GM12801 (cell line): Measurements from ENCODE around the gene SPTBN2.

Source experiments
- TF ChIP-seq, protein P1 (sequence below): IDR thresholded peaks from one replicate; pipeline ENCODE4 v1.5.1; 2011; ENCODE audit warnings: control low read depth; ENCODE audit not compliant: insufficient read length; ENCODE audit errors: extremely low read depth

Gene SPTBN2

DNA sequence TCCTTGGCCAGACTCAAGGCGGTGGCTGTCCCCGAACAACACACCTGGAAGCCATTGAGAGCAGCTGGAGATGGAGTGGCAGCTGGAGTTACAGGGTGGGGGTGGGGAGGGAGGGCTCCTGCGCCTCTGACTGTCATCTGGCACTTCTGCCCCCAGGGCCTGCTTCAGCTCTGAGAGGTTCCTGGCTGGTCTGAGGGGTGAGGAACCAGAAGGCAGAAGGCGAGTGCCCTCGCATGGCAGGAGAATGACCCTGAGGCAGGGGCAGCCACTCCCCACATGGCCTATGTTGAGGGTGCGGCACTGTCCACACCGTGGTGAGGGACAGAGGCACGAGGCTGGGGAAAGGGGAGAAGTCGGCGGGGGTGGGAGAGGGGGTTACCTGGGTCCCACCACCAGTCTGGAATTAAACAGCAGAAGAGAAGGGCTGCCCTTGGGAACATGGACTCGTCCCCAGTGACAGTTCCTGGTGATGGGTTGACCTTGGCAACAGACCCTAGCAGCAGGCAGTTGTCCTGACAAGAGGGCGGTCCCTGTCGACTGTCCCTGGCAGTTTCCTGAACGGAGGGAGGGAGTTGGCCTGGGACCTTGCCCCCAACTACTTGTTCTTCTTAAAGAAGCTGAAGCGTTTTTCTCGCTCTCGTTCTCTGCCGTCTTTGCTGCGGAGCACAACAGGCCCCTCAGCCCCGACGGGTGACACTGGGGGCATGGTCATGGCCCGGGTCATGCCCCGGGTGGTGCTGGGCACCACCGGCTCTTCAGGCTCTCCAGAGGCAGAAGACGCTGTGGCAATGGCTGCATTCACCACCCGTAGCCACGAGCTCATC, 43.5 kb downstream of the SPTBN2 start:
- TF ChIP-seq, protein P1, sequence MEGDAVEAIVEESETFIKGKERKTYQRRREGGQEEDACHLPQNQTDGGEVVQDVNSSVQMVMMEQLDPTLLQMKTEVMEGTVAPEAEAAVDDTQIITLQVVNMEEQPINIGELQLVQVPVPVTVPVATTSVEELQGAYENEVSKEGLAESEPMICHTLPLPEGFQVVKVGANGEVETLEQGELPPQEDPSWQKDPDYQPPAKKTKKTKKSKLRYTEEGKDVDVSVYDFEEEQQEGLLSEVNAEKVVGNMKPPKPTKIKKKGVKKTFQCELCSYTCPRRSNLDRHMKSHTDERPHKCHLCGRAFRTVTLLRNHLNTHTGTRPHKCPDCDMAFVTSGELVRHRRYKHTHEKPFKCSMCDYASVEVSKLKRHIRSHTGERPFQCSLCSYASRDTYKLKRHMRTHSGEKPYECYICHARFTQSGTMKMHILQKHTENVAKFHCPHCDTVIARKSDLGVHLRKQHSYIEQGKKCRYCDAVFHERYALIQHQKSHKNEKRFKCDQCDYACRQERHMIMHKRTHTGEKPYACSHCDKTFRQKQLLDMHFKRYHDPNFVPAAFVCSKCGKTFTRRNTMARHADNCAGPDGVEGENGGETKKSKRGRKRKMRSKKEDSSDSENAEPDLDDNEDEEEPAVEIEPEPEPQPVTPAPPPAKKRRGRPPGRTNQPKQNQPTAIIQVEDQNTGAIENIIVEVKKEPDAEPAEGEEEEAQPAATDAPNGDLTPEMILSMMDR: no peak

DNA sequence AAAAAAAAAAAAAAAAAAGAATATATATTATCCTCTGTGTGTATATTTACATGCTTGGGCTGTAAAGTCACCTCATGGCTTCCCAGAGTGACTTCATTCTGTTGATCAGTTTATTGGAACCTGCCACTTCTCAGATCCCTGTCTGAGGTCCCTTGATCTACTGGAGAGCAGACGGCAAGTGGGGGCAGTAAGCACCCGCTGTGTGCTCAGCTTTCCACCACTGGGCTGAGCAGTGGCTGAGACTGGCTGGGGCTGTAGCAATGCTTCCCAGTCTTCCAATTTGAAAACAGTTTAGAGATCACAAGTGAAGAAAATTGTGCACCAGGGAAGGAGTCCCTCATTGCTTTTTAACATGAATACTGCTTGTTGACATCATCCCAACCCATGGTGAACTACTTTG, 44.4 kb downstream of the SPTBN2 start:
- TF ChIP-seq, protein P1: no peak

DNA sequence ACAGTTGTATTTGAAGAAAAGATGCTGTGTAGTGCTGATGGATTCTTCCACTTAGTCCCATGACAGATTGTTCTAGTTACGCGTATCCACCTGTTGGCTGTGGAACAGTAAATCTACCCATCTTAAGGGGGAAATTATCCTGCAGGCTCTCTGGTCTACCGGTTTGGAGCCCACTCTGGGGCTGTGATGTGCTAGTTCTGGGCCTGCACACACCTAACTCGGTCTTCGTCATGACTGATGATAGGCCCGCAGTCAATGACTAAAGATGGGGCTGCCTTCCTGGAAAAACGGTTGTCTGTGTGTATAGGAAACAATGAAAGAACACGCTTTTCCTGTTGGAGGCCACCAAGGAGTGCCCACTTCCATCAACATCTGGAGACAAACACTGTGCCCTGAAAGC, 45.1 kb downstream of the SPTBN2 start:
- TF ChIP-seq, protein P1: no peak

DNA sequence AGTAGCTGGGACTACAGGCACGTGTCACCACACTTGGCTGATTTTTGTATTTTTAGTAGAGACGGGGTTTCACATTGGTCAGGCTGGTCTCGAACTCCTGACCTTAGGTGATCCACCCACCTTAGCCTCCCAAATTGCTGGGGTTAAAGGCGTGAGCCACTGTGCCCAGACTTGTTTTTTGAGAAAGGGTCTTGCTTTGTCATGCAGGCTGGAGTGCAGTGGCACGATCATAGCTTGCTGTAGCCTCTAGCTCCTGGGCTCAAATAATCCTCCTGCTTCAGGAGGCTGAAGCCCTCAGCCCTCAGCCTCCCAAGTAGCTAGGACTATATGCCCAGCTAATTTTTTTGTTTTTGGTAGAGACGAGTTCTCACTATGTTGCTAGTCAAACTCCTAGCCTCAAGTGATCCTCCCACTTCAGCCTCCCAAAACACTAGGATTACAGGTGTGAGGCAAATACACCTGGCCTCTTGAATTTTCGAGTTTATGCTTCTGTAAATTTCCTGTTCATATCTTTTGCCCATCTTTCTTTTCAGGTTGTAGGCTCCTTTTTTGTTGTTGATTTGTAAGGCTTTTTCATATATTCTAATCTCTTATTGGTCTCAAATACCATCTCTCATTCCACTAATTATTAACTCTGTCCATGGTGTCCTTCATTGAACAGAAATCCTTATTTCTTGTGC, 47.9 kb downstream of the SPTBN2 start:
- TF ChIP-seq, protein P1: no peak

DNA sequence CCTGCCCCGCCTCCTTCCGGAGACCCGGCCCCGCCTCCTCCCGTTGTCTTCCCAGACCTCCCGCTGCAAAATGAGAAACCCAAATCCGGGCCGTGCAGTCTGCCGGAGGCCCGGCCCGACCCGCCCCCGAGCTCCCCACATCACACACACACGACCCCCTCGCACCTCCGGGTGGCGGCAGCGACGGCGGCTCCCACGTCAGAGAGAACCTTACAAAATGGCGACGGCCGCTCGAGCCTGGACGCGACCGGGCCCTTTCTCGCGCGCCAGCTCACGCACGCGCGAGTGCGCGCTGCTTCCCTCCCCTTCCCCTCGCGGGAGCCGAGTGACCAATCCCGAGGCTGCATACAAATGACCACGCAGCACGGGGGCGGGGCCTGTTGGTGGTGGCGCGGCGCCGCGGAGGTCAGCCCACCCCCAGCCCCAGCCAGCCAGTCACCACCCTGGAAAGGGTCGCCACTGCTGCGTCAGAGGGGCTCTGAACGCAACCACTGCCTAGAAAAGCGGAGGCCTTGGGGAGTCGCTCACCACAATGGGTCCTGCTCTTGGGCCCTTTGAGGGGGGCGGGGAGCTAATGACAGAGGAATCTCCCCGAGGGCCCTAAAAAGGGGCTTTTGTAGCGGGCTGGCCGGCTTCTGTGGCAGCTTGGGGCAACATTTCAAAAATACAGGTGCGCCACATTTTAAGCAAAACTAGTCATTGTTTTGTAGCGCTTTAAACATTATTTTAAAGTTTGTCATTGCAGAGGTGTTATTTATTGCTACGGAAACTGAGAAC, 51.2 kb downstream of the SPTBN2 start, which contains the start of gene RBM4B:
RBM4B (minus strand) TSS at position 289 of the 777 bp plus-strand sequence. CDS start 808 bp downstream, outside the sequence.
- TF ChIP-seq, protein P1: no peak

DNA sequence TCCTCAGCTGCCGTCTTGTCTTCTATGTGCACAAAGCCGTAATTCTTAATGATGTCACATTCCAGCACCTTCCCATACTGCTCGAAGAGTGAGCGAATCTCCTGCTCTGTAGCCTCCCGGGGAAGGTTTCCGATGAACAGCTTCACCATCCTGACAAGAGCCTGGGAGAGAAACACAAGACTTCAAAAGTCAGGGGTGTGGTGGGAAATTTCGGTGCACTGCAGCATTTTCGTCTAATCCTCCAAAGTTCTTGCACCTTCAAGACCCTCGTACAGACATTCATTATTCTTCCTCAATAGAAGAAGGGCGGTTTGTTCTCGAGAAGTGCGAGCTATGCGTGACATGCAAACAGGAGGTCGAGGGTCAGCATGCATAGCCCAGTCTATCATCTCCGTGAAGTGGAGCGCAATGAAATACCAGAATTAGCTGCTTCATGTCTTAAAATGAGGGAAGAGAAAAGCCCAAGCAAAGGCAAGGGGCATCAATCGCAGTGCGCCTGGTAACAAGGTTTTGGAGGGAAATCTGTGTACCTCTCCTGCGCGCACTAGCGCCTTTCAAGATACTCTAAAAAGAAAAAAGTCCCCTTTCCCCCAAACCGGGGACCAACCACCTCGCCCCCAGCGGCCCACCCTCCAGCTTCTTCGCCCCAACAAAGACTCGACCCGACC, 52.0 kb downstream of the SPTBN2 start:
- TF ChIP-seq, protein P1: no peak
